ENCODE data around the gene CHD9. TPM values are rescaled to one million over a fixed set of nuclear protein-coding genes. Genes with fewer than 3 reads are reported as not detected.
A peak's percentile ranks its signal among the peaks of the same experiment; 100 is the strongest.
"Not testable (repeated sequence)": the region's sequence is repeated elsewhere in the genome, so short reads cannot be mapped to it uniquely, and the experiment has no call there.

Gene CHD9
- total RNA-seq, 4 donors from 2014 or later: 59.0 to 210 (median 80.4) TPM

DNA sequence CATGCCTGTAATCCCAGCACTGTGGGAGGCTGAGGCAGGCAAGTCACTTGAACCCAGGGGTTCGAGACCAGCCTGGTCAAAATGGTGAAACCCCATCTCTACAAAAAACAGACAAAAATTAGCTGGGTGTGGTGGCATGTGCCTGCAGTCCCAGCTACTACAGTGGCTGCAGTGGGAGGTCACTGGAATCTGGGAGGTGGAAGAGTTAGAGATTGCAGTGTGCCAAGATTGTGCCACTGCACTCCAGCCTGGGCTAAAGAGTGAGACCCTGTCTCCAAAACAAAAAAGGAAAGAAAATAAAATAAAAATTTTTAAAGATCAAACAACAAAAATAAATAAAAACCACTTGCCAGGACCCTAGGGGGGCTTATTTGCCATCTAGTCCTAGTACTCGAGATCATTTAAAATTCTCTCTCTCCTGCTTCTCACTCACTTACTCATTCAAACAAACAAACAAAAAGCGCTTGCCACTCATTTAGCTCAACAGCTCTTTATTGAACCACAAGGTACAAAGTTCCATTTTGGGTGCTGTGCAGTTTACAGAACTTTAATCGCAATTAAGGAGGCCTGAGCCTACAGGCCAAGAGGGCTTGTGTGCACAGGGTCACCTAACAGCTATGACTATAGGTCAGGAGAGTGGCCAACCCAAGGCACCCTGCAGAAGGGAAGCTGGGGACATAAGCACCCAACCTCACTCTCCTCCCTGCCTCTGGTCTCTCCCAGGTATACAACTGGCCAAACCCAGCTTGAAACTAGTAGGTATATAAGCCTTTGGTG lies 6.5 kb upstream of the CHD9 start:
- ATAC-seq (ENCODE audit: low FRiP score) (no peak), DNase-seq (ENCODE audit: low spot score) (no peak)
- no peak for TF ChIP-seq CTCF (IDR thresholded peaks at IDR 0.05)

- not testable (repeated sequence) for ATAC-seq (ENCODE audit: low FRiP score); DNase-seq (ENCODE audit: low spot score)
Measured at GRCh38 chr16:53051255-53051654, 3.5 kb upstream of the CHD9 start.

GRCh38 chr16:53052519-53053501 lies 2.0 kb upstream of the CHD9 start, which contains the start of gene CHD9NB:
Gene CHD9NB, minus strand, starts transcription at chr16:53052897. Its CDS starts 8,739 bp downstream, at chr16:53044158.
- TF ChIP-seq CTCF (IDR thresholded peaks at IDR 0.05): no peak
- DNase-seq (ENCODE audit: low spot score) (no peak), ATAC-seq (ENCODE audit: low FRiP score) (peak; percentile 80)

DNA sequence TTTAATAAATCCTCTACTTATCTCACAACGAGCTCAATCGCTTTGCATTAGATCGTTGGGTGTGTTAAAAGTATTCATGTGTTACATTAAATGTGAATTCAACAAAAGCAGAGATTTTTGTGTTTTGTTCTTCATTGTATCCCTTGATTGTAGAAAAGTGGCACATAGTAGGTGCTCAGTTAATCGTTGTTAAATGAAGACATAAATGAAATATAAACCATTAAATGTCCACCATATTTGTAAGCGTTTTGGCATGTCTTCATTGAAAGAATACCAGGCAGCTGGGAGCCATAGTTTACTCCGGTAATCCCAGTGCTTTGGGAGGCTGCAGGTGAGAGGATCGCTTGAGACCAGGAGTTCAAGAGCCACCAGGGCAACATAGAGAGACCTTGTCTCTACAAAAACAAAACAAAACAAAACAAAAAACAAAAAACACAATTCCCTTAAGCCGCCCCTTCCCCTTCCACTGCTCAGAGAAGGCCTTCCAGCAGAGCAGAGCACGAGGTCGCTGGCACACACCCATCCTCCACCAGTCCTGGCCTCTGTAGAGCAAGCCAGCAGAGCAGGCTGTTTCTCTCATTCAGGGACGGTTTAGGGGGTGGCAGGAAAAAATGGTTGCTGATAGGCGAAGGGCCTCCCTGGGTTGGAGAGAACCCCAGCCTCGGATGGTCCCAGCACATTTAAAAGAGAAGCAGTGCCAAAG lies 673 bp upstream of the CHD9 start:
- DNase-seq (ENCODE audit: low spot score): no peak
- ATAC-seq (ENCODE audit: low FRiP score): peak; percentile 26
- TF ChIP-seq CTCF (IDR thresholded peaks at IDR 0.05): no peak

DNA sequence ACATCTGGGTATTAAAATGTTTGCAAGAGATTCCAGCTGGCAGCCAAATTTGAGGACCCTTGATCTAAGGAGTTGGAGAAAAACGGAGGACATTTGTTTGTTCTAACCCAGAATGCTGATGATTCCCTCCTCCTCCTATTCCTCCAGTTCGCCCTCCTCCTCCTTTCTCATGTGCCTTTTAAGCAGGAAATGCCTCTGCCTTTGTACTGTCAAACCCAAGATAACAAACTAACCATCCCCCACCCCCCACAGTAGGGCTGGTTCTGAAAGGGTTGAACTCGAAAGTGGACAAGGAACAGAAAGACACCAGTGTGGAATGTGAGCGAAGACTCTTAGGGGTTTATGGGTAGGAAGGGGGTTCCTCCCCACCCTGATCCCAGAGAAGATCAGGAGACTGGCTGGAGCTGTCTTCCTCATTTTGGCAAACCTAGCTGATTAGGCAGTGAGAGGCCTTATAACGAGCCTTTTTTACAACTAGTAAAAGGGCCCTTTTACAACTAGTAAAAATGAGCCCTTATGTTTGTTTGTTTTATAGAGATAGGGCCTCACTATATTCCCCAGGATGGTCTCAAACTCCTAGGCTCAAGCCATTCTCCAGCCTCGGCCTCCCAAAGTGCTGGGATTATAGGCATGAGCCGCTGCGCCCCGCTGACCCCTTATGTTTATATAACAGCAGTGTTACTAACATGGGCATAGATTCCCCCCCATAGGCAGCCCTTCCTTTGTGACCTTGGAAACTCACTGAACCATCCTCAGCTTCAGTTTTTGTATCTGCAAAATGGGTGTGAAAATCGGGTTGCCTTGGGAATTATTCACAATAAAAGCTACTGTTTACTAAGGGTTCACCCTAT lies 975 bp downstream of the CHD9 start:
- no peak for TF ChIP-seq CTCF (IDR thresholded peaks at IDR 0.05)
- DNase-seq (ENCODE audit: low spot score) (no peak), ATAC-seq (ENCODE audit: low FRiP score) (no peak)

- no peak for DNase-seq (ENCODE audit: low spot score)
- no peak for ATAC-seq (ENCODE audit: low FRiP score)
- no peak for TF ChIP-seq CTCF (IDR thresholded peaks at IDR 0.05)
Measured at GRCh38 chr16:53056392-53056881, 1.6 kb downstream of the CHD9 start.
